ENCODE results near the gene RPS27L.
"Not testable (repeated sequence)": the region's sequence is repeated elsewhere in the genome, so short reads cannot be mapped to it uniquely, and the experiment has no call there.

RPS27L gene

GRCh38 chr15:63099581-63099980 lies 57.7 kb downstream of the RPS27L start:
- DNase-seq (ENCODE audit: low read depth in 1 of 2, low spot score in 1 of 2), result not testable (repeated sequence)

GRCh38 chr15:63098901-63099300 lies 58.4 kb downstream of the RPS27L start:
- DNase-seq (ENCODE audit: low read depth in 1 of 2, low spot score in 1 of 2), result not testable (repeated sequence)

Measured in activated CD4-positive, alpha-beta T cell treated with anti-CD3 and anti-CD28 coated beads, Interleukin-2, amount 50 U/mL, for 24 hours (primary cell).